COR-L47 (cell line): ENCODE measurements around the gene DICER1.
A peak's percentile ranks its signal among the peaks of the same experiment; 100 is the strongest.
"Not testable (repeated sequence)": the region's sequence is repeated elsewhere in the genome, so short reads cannot be mapped to it uniquely, and the experiment has no call there.

ENCODE experiments used
- DNase-seq: peaks from one replicate; lab custom pipeline; 2025; lab: John Stamatoyannopoulos, UW

Gene DICER1

DNA sequence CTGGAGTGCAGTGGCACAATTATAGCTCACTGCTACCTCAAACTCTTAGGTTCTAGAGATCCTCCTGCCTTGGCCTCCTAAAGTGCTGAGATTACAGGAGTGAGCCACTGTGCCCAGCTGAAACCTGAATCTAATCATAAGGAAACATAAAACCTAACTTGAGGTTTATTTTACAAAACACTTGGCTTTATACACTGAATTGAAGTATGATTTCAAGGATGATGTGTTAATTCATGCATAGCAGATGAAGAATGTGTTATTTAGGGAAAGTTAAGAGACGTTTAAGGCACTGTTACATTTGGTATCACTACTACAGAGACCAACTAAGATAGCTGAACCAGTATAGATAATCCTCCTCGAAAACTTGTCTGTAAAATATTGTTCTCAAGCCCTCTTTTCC is 6.4 kb downstream of the DICER1 start:
- no peak for DNase-seq

DNA sequence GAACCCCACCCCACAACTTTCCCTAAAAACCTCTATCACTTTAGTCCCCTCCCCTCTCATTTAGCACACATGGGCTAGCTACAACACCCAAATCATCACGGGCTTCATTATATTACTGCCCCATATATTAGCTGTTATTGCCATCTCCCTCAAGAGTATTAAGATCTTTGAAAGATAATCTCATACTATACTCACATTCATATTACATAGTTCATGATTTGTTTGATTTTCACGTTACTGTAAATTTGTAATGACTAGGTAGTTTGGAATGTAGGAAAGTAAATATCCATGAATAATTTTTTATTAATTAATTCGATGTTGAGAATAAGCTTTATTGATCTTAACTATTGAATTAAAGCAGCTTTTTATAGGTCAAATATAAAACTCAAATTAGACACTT is 7.9 kb downstream of the DICER1 start:
- no peak for DNase-seq

DNA sequence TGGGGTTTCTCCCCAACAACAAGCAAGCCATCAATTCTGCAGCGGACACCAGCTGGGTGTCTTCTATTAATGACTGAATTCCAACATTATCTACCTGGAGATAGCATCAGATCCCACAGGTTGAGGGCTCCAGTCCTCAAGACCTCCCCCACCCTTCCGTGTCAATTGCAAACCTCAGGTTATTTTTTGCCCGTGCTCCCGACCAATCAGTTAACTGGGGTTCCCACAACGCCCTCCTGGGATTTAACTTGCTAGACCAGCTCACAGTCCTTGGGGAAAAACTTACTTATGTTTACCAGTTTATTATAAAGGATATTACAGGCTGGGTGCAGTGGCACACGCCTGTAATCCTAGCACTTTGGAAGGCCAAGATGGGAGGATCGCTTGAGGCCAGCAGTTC is 9.7 kb downstream of the DICER1 start:
- DNase-seq = no peak

DNA sequence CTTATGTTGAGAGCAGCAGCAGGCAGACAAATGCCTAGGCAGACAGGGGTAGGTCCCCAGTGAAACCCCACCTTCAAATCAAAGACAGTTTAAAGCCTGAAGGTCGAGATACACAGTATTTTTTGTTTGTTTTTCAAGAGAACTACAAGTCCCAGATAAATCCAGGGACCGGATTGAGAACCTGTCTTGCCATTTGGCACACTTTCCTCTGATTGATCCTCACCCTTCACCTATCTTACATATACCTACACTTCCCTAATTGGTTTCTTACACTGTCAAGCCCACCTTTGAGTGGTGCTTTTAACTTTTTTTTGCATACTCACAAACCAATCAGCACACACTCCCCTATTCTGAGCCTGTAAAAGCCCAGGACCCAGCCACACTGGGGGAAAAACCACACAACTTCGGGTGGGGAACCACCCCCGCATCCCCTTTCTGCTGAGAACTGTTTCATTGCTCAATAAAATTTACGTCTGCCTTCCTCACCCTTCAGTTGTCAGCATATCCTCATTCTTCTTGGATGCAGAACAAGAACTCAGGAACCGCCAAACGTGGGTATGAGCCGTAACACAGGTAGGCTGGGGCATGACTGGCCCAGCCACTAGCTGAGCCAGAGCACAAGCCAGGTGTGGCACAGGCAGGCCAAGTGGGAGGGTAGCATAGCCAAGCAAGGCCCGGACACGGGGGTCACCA is 11.1 kb downstream of the DICER1 start:
- no peak for DNase-seq

DNA sequence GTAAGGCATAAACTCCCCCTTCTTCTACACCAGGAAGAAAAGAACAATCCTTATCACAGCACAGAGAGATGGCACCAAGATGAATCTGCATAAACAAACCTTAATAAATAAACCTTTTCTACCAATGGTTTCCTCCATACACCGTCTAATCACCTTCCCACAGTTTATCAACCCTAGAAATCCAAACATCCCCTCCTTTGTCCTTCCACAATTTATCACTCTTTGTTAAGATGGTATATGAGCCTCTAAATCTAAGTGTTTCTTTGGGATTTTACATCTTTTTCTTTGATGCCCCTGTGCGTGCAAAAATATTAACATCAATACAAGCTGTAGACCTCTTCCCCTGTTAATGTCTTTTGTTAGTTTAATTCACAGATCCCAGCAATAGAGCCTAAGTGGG is 12.5 kb downstream of the DICER1 start:
- DNase-seq = no peak

DNA sequence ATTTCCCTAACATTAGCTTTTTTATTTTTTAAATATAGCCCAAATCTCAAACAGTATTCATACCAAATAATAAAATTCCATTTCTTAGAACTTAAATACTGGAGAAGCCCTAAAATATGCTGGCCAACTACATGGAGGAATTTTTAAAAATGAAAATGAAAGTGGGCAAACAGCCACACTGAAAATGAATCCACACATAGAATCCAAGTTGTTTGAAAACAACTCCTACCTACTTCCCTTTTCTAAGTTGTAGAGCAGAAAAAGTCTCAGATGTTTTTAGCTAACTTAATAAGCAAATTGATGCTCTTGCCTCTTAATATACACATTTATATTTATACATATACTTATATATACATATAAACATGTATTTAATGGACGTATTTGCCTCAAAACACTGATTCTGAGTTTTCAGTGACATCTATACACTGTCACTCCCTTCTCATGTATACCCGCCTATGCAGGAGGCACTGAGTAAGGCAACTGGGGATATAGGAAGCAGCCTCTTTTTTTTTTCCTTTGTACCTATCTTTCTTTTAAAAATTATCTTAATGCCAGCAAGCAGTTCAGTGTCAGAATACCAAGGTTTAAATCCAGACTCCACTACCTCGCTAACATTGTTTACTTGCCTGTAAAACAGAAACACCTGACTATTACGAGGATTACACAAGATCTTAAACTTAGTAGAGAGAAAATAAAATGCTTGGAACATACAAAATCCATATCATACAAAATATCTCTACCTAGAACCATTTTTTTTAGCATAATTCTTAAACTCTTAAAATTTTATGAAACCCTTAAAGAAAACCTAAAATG is 13.3 kb downstream of the DICER1 start:
- no peak for DNase-seq

DNA sequence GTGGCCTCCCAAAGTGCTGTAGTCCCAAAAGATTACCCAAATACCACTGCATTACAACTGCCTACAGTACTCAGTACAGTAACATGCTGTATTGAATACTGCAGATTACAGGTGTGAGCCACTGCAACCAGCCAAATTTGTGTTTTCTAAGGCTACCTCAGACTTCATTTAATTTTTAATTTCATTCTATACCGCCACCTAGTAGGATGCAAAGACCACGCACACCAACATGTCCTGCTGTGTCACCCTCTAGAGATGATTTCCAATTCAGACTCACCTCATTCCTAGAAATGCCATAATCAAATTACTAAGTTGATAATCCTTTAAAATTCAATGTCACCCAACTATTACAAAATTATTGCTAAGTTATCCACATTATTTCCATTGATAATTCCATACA is 15.1 kb downstream of the DICER1 start:
- DNase-seq = no peak

DNA sequence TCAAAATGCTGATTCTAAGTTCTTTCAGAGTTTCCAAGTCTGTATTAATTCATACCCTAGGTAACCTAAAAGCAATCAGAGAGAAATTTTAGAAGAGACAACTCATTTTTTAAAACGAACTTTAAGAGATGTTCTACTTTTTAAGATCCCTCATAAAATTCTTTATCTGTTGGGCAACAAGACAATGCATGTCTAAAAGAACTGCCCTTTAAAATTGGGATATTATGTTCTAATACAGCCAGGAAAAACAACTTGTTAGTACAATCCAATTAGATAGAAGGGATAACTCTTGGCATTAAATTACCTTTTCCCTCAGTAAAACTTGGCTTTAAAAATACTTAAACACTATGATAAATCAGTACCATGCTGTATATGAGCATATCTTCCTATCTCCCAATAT is 15.6 kb downstream of the DICER1 start:
- no peak for DNase-seq

DNA sequence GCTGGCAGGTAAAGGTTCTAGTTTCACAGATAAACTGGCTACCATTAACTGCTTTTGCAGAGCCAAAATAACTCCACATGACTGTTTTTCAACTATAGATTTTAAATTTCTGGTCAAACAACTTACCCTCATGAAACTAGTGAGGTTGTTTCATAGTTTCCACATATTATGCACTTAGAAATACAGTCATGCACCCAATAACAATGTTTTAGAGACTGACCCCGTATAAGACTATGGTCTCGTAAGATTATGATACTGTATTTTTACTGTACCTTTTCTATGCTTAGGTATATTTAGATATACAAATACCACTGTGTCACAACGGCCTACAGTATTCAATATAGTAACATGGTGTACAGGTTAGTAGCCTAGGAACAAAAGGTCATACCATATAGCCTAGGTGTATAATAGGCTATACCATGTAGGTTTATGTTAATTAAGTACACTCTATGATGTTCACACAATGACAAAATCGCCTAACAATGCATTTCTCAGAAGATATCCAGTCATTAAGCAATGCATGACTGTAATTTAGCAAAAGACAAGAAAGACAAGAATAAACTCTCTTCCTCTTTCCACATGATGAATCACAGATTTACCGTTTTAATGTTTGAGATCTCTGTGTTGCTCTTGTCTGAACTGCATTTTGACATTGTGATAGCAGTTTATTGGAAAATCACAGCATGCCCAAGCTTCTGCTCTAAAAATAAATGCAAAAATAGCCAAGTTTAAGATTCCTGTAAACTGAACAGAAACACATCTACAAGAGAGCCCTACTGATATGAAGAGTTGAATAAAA is 17.1 kb downstream of the DICER1 start:
- no peak for DNase-seq

DNA sequence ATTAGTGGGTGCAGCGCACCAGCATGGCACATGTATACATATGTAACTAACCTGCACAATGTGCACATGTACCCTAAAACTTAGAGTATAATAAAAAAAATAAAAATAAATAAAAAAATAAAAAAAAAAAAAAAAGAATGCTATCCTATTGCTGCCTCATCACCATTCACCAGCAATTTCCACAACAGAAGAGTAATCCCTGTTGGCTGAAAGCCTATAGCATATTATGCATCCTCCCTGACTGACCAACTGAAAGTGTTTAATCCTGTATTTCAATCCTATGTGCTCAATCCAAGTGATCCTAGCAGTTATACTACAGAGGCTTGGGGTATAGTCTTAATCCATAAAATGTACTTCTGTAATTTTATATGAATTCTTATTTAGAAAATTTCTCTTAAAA is 18.5 kb downstream of the DICER1 start:
- DNase-seq = no peak

DNA sequence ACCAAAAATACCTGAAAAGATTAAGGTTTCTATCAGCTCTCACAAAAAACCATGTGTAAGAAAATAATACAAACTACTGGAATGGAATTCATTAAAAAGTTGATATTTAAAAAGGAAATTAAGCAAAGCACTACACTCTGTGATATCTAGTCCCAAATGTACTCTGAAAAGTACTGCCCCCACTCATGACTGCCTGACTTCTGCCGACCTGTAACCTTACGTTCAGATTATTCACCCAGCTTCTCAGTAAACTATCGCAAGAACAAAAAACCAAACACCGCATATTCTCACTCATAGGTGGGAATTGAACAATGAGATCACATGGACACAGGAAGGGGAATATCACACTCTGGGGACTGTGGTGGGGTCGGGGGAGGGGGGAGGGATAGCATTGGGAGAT is 18.9 kb downstream of the DICER1 start:
- DNase-seq = not testable (repeated sequence)

DNA sequence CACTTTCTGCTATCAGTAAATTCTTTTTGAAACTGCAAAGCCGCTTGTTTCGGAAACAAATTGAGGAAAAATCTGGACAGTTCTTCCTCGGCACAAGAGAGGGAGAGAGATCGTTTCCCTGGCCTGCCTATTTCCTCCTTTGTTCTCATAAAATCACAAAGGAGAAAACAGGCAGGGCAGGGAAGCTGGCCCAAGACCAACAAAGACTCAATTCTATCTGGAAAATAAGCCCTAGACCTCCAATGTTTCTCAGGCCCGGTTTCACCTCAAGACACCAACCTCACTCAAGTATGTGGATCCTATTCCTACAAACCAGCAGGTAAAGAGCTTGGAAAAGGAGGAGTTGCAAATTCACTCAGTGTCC is 19.5 kb downstream of the DICER1 start:
- DNase-seq = peak; percentile 17

DNA sequence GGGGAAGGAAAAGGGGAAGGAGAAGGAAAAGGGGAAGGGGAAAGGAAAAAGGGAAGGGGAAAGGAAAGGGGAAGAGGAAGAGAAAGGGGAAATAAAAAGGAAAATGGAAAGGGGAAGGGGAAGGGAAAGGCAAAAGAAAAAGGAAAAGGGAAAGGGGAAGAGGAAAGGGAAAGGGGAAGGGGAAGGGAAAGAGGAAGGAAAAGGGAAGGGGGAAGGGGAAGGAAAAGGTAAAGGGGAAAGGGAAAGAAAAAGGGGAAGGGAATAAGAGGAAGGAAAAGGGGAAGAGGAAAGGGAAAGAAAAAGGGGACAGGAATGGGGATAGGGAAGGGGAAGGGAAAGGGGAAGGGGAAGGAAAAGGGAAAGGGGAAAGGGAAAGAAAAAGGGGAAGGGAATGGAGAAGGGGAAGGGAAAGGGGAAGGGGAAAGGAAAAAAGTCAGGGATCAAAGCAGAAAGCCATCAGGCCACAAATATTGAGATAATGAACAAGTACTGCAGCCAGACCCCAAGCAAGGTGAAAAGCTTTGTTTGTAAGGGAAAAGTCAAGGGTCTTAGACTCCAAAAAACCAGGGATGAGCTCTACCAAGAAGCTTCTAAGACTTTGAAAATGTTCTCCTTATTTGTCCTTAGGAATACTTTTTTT is 20.0 kb downstream of the DICER1 start:
- no peak for DNase-seq

DNA sequence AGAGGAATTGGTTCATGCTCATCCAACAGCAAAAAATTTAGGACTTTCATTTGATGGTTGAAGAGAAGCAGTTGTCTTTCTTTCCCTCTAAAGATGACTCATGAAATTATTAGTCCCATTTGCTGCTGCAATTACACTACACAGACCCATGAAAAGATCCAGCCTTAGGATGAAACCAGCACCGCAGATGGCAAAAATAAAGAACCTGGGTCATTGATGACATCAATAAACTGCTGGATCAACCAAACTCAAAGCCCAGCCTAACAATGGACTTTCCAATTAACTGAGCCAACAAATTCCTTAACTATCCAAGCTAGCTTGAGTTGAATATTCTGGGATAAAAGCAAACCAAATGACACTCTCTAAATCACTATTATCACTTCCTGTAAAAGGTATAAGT is 20.7 kb downstream of the DICER1 start:
- no peak for DNase-seq

DNA sequence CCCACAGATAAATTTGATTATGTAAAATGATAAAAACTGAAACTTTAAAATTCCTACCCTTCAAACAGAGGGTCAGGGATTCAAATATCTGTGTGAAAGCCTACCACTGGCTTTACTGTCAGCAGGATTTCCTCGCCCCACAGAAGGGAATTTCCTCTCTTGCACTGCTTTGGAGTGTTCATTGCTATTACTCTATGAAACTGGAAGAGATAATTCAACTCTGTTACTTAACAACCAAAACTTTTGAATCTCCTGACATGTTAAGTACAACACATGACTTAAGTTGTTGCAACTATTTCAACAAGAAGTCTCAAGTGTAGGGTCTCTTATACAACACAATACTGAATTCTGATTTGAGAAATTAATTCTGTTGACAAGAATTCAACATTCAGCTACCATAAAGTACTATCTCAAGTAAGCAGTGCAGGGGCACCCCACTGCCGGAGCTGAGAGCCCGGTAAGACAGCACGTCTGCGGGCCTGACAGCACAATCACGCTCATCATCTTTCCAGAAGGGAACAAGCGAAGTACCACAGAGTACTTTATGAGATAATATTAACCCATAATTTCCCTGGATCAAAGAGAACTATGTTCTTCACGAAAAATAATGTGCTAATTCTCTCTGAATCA is 22.9 kb downstream of the DICER1 start:
- DNase-seq = no peak

DNA sequence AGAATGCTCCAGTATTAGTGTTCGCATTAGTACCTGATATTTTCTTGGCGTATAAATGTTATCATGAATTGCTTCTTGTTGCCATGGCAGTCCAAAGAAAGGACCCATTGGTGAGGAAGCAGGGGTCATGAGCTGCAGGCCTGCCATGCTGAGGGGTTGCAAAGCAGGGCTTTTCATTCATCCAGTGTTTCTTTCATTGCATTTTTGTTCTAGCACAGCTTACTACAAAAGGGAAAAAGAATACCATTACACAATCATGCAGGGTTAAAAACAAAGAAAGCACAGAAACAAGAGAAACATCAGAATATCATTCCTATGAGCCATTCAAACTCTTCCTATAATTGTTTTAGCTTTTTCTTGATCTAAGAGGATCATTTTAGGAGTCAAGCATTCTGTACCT is 24.0 kb downstream of the DICER1 start:
- DNase-seq = no peak

DNA sequence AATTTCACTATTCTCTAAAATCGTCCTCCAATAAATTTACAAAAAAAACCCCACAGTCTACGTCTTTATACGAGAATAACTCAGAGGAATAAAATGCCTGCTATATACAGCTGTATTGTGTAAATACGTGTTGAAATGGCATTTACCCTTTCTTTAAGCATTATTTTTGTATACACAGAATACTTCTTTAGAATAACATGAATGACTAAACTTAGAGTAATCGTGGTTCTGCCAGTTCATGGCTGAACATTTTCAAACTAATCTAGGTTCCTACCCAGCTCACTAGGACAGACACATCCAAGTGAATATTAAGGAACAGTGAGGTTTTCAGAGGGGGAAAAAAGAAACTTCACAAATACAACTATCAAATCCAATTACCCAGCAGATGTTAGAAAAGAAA is 24.6 kb downstream of the DICER1 start:
- DNase-seq = no peak

DNA sequence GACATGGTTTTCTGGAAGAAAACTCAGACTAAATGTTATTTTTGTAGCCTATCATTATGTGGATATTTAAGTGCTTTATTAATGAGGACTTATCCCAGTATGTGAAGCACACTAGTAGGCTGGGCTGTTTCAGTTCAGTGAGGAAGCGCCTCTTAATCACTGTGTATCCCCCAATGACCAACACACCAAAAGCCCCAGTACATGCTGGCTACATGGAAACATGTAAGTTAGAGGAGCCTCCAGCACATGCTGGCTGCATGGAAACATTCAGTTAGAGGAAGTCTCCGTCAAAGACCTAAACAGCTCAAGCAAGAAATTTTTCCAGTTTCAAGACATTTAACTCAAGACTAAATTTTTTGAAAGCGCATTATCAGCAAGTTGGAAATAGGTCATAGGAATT is 26.8 kb downstream of the DICER1 start:
- DNase-seq = no peak

DNA sequence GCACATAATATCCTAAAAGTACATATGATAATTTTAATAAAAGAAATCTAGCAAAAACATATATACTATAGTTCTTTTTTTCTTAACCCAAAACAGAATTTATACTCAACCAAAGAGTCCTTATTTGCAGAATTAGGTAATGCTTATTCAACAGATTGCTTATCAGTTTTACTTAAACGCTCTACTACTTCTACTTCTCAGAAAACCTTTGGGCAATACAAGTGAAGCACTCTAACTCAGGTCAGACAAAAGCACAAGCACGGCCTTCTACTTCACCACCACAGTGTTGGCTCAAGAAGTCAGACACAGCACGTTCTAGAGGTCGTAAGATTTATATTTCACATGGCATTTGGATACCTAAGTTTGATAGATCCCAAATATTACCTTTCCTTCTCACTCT is 29.2 kb downstream of the DICER1 start:
- no peak for DNase-seq

DNA sequence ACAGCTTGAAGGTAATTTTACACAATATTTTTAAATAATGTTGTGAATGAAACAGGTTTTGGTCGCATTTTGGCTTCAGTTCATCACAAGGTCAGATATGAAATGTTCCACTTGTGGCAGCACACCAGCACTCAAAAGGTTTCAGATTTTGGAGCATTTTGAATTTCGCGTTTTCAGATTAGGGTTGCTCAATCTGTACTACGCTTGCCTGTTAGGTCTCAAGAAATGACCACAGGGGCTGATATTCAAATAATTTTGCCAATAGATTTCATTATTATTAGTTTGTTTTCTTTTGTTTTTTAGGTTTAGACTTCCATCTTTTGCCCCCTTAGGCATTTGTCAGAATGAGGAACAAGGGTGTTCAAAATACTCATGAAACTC is 29.8 kb downstream of the DICER1 start:
- no peak for DNase-seq

DNA sequence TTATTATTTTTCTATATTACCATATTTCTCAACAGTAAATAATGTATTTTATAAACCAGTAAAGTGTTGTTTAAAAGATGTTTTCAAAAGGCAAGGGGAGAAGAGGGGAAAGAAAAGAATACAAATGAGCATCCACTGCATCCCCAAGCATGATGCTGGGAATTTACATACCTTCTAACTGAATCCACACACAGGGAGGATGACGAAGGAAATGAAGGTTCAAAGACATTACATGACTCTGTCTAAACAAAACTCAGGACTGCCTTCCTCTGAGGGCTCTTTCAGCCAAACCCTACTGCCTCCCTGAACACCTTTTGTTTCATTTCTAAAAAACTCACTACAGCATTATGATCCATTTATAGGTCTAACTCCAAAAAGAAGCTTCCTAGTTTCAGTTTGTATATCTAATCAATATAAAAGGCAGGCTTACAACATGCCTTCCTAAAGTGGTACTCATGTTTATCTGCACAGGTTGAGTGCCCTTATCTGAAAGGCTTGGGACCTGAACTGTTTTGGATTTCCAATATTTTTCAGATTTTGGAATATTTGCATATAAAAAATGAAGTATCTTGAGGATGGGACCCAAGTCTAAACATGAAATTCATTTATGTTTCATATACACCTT is 30.3 kb downstream of the DICER1 start:
- no peak for DNase-seq

DNA sequence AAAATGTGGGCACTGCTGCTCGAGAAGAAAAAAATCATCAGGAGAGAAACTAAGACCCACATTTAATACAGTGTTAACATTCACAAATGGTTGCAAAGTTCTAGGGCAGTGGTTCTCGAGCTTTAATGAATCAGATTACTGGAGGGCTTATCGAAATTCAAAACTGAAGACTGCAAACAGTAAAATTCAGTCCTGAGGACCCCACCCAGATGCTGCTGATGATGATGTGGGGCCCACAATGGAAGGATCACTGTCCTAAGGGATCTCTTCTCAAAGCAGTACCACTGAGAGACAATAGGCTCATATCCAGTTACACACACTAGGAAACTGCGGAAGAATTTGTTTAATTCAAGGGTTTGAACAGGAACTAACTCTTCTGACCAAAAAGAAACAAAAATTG is 31.4 kb downstream of the DICER1 start:
- no peak for DNase-seq
